NCI-H187 treated with DMSO at 0.1 percent for 48 hours (cell line): ENCODE data around the gene MED12L.
"Not testable (repeated sequence)": the region's sequence is repeated elsewhere in the genome, so short reads cannot be mapped to it uniquely, and the experiment has no call there.

Experiments
- DNase-seq: peaks from one replicate; lab custom pipeline; 2025; lab: John Stamatoyannopoulos, UW

Gene MED12L

GRCh38 chr3:151085227-151085888 is at the start of gene MED12L:
MED12L (plus strand) TSS chr3:151085664; CDS start chr3:151086927, 1,263 bp downstream.
- no peak for DNase-seq

DNA sequence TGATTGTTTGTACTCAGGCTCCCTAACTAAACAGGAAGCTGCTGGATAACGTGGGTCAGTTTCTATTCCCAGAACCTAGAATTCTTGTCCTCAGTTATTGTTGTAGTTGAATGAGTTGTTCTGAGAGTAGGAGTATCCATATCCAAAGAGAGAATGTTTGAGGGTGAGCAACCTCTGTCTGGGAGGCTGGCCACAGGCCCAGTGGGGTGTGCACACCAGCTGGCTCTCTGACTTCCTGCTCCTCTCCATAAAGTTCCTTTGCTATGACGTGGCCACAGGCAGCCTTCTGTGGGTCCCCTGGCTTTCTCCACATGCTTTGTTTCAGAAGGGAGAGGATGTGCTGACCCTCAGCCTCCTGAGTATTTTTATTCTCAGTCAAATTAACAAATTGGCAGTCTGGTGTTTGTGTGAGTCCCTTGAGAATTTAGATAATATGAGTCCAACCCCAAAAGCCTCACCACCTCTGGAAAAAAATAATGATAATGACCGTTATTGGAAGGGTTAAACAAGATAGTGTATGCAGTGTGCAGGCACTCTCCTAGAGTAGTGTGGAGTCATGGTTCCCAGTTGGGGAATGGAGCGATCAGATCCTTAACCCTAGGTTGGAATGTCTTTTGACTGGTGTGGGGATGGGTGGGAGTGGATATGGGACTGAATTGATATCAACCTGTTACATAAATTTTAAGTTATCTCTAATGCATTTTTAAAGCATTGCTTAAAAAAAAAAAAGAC is 47.6 kb upstream of the MED12L start:
- no peak for DNase-seq

DNA sequence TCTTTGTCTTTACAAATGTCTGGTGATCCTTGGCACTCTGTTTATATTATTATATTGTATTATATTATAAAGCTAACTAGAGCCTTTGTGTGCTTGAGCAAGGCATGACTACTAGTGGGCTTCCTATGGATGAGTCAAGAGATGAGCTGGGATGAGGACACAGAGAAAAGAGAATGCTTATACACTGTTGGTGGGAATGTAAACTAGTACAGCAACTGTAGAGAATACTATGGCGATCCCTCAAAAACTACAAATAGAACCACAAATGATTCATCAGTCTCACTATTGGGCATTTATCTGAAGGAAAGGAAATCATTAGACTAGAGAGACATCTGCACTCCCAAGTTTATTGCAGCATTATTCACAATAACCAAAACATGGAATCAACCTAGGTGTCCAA is 40.8 kb upstream of the MED12L start:
- no peak for DNase-seq

DNA sequence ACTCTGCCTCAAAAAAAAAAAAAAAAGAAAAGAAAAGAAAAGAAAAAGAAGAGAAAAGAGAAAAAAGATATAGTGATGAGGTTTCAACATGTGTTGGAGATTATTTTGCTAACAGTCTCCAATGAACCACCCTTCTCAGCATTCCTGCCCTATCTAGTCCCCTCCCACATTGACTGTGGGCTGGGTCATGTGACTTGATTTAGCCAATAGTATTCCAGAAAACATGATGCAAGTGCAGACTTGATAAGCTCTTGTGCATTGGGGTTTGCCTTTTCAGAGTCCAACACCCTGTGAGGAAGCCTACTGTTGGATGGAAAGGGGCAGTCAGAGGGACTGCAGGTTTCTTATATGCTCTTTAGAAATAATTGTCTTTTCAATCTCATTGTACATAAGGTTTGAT is 37.8 kb upstream of the MED12L start:
- no peak for DNase-seq

DNA sequence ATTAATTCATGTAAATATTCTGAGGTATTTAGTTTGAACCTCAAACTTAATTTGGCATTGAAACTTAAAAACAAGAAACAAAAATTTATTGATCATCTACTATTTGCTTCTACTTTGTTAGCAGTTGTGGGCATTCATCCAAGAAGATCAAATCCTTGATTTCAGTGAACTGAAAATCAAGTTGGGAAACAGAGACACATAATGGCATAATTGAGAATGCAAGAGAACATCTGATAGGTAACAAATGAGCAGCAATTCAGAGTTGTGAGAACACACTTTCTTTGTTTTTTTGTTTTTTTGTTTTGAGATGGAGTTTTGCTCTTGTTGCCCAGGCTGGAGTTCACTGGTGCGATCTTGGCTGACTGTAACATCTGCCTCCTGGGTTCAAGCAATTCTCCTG is 33.9 kb upstream of the MED12L start:
- no peak for DNase-seq

GRCh38 chr3:151052346-151052745 is 33.1 kb upstream of the MED12L start:
- no peak for DNase-seq

GRCh38 chr3:151052756-151053155 is 32.7 kb upstream of the MED12L start:
- no peak for DNase-seq

- no peak for DNase-seq
Measured at GRCh38 chr3:151058740-151059139, 26.7 kb upstream of the MED12L start.

DNA sequence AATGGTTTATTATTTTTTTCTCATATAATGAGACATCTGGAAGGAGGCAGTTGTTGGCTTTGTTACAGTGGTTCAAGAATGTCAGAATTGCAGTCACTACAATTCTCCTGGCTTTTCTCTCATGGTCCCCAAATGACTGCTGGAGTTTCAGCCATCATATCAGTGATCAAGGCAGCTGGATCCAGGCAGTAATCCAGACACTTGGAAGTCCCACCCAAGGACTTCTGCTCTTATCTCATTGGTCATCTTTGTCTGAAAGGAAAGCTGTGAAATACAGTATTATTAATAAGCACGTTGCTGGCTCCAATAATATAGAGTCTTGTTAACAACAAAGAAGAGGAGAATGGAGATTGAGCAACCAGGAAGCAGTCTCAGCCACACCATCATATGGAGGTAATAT is 22.9 kb upstream of the MED12L start:
- no peak for DNase-seq

GRCh38 chr3:151067158-151067557 is 18.3 kb upstream of the MED12L start:
- DNase-seq = no peak

DNA sequence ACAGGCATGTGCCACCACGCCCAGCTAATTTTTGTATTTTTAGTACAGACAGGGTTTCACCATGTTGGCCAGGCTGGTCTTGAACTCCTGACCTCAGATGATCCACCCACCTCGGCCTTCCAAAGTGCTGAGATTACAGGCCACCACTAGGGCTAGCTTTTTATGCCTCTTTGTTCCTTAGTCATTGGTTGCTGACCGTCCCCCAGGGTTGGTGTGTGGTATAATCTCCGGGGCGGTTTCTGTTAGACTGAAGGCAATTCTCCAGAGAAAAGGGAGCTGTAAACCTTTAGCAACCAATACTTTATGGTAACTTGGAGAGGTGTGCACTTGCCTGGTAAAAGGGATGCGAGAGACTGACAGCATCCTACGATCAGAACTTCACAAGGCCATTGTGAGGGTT is 12.6 kb upstream of the MED12L start:
- not testable (repeated sequence) for DNase-seq

DNA sequence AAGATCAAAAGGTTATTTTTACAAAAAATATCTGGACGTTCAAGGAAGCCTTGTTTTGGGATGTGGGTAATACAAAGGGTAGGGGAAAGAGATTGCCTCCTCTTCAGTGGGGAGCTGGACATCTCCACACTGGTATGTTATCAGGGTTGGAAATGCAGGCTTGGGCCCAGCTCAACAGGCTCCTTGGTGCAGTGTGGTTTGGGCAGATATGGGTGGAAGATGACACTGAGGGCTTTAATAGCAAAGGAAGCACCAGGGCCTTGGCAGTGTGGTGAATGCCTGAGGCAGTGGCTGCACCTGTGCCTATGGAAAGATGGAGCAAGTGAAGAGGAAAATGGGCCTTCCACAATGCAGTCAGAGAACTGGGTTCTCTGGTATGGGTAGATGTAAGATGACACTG is 11.2 kb upstream of the MED12L start:
- no peak for DNase-seq

- DNase-seq = no peak
Measured at GRCh38 chr3:151075869-151076562, 9.4 kb upstream of the MED12L start.

DNA sequence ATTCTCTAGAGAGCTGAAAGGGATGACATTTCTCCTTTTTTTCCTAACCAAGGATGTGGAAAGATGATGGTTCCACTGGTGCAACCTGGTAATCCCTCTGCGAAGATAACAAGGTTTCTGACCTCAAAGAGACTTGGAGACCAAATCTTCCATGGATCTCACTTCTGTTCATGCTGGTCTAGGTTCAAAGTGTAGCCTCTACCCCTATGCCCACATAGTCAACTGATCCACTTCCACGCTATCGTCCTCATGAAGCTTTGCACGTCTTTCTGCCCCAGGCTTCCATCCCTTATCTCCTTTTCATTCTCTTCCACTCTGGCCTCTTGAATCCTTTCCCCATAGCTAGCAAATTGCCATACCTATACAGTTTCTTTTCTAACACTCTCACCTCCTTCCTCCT is 8.8 kb upstream of the MED12L start:
- DNase-seq = no peak

DNA sequence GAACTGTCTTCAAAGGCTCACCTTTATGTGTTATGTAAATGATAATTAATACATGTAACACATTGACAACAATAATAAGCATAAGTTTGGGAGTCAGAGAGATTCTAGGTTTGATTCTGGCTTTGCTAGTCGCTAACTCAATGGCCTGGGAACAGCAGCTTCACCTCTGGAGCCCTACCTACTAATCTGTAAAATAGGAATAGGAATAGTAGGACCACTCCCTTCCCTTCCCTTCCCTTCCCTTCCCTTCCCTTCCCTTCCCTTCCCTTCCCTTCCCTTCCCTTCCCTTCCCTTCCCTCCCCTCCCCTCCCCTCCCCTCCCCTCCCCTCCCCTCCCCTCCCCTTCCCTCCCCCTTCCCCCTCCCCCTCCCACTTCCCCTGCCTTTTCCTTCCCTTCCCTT is 4.4 kb upstream of the MED12L start:
- DNase-seq = not testable (repeated sequence)

- DNase-seq = no peak
Measured at GRCh38 chr3:151082880-151083838, 2.3 kb upstream of the MED12L start.

DNA sequence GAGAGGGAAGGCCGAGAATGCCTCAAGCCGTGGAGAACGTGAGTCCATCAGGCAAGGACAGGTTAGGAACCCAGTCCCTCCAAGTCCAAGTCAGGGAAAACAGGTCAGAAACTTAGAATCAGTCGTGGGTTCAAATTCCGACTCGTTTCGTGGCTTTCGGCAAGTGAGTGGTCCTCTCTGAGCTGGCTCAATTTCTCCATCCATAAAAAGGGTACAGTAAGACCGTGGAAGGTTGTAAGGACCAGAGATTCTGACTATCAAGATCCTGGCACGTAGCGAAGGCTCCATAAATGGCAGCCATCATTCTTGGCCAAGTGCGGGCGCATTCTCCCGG is 604 bp upstream of the MED12L start:
- no peak for DNase-seq

DNA sequence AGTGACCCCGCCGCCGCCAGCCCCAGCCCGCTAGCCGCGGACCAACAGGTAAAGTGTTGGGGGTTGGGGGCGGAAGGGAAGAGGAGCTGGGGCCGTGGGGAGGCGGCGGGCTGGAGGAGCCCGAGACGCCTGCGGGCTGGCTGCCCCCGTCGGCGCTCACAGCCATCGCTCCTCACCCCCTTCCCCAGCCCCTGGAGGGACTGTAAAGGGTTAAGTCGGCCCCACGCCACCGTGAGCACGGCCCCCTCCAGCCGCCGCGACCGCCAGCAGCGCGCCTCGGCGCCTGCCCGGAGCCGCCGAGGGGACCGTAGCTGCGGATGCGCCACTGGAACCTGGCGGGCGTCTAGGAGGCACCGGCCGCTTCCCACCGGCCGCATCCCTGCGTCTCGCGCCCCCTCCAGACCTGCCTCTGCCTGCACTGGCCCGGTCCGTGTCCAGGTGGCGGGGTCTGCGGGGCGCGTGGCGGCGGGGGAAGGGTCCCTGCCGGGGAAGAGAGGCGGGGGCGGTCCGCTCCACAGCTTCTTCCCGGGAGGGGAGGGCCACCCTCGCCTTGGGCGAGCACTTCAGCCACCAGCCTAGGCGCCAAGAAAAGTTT is 522 bp downstream of the MED12L start:
- DNase-seq = no peak

DNA sequence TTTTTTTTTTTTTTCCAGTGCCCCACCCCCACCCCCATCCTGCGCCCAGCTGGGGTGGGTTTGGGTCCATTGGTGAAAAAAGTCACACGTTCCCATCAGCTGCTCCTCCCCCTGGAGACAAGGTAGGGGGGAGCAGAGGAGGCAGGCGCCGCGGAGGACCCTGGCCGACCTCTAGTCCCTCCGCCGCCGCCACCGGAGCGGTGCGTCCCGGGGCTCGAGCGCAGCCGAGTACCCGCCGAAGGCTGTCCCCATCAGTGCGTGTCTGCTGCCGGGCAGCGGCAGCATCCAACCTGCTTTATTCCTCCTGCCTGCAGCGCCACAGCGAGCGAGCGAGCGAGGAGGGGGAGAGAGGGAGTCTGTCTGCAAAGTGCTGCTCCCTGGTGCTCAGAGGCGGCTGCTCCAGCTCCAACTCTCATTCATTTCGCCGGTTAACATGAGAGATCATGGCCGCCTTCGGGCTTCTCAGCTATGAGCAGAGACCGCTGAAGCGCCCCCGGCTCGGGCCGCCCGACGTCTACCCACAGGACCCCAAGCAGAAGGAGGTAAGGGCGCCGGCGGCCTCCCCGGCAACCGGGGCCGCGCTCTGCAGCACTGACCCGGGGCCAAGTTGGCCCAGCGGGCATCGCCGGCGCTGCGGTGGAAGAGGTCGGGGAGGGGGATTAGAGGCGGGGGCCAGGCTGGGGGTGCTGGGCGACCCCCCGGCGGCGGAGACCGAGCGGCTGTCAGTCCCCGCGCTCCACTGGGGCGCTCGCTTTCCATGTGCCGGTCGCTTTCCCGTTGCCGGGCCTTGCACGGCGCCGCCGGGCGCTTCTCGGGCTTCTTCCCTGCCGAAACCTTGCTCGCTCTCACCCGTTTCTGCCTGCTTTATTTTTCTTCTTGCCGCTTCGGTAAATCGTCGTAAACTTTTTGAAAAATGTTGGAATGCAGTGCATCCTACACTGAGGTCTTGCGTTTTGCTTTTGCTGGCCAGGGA is 1.3 kb downstream of the MED12L start:
- peak; percentile 62 for DNase-seq

DNA sequence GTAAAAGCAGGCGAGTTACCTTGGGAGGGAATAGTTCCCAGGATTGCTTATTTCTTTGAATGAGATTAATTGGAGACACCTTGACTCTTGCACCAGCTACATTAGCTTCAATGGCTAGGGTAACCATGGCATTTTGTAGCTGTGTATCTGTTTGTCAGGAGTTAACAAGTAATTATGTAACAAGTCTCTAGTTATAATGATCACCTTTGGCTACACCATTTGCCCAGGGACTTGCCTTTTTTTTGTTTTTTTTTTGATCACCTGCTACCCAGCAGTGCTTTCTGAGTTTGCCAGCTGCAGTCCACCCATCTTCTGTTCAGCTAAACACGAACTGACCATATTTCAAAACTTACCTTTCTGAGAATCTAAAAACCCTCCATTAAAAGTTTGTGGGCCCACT is 2.2 kb downstream of the MED12L start:
- DNase-seq = no peak
